Measurements from ENCODE around the gene SMARCAL1.
"Not testable (repeated sequence)": the region's sequence is repeated elsewhere in the genome, so short reads cannot be mapped to it uniquely, and the experiment has no call there.

The SMARCAL1 gene

DNA sequence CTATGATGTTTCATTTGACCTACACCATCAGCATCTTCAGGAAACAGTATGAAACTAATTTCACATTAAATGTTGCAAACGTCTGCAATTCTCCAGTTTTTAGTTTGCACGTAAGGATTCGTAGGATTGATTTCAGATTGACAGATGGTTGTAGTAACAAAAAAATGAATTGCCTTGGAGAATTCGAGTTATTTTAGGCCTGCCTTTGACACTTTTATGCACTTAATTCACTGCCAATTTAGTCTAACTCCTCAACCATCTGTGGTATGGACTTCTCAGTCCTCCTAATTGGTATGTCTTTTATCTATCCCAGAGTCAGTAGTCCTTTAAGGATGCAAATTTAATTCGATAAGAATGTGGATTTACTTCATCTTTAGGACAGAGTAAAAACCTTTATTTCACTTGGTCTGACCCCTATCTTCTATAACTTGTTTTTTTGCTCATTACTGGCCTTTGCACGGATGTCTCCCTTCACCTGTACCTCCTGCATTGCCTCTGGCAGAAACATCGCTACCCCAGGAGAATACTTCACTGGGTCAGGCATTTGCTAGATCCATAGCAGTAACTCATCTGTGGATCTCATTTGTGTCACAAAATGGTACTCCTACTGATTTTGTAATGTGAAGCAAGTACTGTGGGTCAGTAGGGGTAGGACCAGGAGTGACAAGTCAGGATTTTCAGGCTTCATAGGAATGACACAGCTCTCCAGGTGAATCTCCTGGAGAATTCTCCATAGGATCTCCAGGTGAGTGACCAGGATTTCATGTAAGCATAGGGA lies 90.3 kb downstream of the SMARCAL1 start:
- no peak for DNase-seq (ENCODE audit: low spot score)

DNA sequence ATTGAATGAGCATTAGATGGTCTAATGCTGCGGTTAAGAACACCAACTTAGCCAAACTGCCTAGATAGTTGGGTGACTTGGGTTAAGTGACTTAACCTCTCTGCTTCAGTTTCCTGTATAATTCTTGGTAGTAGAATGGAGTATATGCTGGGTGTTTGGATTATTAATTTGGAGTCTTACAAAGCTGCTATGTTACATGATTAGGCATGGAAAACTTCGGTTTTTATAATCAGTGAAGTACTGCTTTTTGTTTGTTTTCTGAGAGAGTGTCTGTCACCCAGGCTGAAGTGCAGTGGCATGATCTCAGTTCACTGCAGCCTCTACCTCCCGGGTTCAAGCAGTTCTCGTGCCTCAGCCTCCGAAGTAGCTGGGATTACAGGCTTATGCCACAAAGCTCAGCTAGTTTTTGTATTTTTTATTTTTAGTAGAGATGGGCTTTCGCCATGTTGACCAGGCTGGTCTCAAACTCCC lies 90.9 kb downstream of the SMARCAL1 start:
- no peak for DNase-seq (ENCODE audit: low spot score)

DNA sequence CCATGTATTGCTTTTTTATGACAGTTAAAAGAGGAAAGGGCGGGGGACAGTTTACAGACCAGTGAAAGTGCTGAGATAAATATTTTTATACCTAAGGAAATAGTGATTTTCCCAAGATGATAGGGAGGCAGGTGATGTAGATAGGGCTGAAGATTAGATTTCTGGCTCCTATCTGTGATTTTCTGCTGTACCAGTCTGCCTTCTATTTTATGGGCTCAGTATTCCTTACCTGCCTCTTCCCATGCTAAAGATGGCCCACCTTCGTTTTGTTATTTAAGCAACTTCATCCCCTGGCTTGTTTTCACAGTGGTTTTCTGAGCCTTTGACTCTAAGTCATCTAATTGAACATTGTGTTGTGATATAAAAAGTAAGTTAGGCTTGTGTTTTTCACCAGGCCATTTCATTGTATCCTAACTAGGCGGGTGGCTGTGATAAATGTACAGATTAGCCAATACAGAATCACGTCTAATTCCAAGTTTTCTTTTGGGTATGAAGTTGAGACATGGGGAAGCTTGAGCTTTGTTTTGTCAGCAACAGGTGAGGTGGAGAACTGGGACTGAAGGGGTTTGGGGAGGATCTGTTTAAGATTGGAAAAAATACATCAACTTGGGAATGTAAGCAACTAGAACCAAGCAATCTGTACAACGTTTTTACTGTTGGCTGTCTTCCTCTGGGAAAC lies 91.6 kb downstream of the SMARCAL1 start:
- DNase-seq (ENCODE audit: low spot score) = no peak

DNA sequence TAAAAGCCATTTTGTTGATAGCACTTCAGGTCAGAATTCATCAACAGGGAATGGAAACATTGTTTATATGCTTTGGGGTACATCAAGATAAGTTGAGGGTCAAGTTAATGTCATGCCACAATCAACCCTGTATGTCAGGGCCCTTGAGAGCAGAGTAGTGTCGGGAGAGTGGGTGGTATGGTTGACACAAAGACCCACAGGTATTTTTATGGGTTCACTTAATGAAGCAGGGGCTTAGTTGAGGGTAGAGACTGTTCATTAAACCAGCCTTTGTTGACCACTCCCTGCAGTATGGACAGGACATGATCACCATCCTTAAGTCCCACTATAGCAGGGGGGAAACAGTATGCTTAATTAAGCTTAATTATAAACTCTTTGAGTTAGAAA lies 92.1 kb downstream of the SMARCAL1 start:
- no peak for DNase-seq (ENCODE audit: low spot score)

DNA sequence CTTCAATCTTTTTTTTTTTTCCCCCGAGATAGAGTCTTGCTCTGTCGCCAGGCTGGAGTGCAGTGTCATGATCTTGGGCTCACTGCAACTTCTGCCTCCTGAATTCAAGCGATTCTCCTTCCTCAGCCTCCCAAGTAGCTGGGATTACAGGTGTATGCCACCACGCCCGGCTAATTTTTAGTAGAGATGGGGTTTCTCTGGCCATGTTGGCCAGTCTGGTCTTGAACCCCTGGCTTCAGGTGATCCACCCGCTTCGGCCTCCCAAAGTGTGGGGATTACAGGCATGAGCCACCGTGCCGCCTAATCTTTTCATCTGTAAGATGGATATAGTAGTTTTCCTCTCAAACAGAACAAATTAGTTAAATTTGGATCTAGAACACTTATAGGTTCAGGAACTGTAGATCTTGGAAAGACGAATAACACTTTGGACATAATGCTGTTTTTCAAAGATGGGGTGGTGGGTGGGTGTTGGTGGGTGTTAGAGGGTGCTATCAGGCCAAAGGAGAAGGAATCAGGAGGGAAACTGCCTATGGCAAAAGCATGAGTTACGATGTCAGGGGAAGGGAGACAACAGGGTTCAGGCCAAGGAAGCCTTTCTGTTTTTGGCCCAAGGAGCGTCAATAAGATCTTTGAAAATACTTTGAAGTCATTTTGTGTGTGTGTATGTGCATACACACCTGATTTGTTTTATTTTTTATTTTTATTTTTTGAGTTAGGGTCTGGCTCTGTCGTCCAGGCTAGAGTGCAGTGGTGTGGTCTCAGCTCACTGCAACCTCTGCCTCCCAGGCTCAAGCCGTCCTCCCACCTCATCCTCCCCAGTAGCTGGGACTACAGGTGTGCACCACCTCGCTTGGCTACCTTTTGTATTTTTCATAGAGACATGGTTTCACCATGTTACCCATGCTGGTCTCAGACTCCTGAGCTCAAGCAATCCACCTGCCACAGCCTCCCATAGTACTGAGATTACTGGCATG lies 93.1 kb downstream of the SMARCAL1 start:
- no peak for DNase-seq (ENCODE audit: low spot score)

DNA sequence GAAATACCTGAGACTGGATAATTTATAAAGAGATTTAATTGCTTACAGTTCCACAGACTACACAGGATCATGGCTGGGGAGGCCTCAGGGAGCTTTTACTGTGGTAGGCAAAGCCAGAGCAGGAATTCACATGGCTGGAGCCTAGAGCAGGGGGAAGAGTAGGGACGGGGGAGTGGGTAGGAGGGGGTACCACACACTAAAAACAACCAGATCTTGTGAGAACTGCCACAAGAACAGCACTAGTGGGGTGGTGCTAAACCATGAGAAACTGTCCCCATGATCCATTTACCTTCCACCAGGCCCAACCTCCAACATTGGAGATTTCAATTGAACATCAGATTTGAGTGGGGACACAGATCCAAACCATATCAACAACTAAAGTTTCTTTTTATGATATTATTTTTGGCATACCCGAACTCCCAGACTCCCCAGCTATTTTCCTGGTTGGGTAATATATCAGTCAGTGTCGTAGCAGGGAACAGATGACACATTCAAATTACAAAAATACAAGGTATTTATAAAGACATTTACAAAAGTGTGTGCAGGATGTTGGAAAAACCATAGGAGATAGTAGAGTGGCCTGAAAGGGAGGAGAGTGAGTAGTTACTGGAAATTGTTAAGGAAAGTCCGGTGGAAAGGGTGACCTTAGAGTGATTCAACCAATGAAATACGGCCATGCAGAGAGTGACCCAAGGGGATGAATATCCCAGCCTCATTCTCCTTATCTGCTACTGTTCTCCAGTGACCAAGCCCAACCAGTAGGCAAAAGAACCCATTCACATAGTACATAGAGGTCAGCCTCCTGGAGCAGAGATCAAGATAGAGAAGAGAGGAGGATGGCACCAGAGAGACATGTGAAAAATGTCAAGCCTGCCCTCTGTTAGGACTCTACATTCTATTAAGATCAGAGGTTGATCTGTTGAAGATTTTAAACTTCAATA lies 95.2 kb downstream of the SMARCAL1 start:
- no peak for DNase-seq (ENCODE audit: low spot score)

DNA sequence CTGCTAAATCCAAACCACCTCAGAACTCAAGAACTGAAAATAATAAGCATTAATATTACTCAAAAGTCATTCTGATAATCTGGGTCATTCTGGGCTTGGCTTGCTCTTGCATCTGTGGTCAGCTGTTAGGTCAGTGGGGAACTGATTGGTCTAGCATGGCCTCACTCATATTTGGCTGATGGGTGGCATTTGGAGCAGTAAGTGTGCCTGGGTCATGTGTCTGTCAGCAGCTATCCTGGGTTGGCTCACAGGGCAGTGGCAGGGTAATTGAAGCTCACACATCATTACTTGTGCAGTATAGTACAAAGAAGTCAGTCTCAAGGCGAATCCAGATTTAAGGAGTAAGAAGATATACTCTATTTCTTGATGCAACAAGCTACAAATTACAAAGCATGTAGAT lies 95.9 kb downstream of the SMARCAL1 start:
- DNase-seq (ENCODE audit: low spot score) = no peak

DNA sequence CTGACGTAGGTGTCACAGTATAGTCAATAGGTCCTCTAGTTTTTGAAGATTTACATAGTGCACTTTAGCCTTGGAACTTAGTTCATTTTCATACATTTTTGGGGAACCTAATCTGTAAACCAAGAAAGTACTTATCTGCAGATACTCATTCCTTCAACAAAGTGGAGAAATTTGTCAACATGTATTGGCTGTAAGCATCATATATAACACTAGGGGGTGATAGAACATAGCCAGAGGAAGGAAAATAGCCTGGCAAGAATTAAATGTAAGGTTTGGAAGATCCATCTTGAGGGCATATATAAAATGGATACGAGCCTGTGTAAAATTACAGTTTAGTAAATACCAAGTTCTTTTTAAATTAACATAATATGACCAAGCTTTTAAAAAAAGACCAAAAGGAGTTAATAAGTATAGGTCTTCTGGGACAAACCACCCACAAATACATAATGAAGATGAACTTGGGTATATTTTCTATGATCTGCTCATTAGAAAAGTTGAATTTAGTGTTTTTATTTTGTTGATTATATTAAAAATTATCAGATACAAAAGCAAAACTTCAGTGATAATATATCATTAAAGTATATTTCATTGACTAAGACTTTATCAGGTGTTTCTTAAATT lies 104.6 kb downstream of the SMARCAL1 start:
- peak; percentile 47 for DNase-seq (ENCODE audit: low spot score)

DNA sequence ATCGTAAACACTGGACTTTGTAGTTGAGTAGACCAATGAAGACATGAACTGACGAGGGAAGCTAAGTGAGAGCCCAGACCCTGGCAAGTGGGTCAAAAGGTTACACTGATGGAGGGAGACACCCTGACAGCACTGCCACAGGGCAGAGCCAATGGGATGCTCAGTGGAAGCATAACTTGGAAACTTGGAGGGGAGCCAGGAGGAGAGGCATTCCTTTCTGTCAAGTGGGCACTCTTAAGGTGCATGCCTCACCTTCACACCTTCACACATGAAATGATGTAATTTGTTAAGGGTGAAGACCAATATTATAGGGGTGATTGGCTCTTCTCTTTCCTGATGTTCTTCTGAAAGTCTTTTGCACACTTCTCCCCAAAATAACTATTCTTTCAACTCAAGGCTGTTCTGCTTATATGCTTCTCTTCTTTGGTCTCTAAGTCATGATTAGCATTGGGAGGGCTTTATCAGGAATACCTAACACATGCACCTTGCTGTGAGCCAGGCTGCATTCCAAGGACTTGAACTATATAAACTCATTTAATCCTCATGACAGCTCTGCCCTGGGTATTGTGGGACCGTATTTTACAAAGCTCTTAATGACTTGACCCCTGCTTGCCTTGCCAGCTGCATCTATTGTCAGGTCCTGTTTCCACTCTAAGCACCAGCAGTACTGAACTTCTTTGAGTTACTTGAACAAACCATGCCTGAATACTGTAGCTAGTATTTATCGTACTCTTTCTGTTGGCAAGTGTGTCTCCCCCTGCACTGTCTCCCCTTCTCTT lies 105.4 kb downstream of the SMARCAL1 start:
- no peak for DNase-seq (ENCODE audit: low spot score)

DNA sequence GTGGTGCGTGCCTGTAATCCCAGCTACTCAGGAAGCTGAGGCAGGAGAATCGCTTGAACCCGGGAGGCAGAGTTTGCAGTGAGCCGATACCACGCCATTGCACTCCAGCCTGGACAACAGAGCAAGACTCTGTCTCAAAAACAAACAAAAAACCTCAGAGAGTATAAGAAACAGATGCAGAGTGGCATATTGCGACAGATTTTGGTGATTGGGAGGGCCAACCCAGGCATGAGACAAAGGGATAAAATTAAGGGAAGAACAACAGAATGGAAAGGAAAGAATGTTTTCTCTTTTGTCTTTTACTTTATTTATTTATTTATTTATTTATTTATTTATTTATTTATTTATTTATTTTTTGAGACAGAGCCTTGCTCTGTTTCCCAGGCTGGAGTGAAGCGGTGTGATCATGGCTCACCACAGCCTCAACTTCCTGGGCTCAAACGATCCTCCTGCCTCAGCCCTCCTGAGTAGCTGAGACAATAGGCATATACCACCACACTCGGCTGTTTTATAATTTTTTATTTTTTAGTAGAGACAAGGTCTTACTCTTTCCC lies 106.4 kb downstream of the SMARCAL1 start:
- DNase-seq (ENCODE audit: low spot score) = not testable (repeated sequence)

DNA sequence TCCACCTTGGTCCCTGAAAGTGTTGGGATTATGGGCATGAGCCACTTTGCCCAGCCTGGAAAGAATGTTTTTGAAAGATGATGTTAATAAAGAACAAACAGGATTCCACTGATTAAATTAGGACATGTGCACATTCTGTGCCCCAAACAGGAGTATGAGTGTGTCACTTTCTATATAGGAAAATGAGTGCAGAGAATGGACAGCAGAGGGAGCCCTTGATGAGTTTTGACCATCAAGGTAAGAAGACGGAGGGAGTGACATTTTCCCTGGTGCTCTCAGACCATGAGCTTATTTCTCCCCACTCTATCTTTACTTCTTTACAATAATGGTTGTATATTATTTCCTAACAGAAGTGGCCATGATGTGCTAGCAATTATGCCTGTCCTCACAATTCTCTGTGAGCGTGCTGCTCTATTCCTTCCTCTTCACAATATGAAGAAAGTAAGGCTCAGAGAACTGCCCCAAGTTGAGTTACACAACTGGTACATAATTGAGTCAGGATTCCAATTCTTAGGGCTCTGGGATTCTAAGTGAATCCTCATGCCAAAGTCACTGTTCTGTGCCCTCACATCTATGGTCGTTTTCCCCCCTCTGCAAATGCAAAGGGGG lies 107.0 kb downstream of the SMARCAL1 start:
- DNase-seq (ENCODE audit: low spot score) = peak; percentile 54

DNA sequence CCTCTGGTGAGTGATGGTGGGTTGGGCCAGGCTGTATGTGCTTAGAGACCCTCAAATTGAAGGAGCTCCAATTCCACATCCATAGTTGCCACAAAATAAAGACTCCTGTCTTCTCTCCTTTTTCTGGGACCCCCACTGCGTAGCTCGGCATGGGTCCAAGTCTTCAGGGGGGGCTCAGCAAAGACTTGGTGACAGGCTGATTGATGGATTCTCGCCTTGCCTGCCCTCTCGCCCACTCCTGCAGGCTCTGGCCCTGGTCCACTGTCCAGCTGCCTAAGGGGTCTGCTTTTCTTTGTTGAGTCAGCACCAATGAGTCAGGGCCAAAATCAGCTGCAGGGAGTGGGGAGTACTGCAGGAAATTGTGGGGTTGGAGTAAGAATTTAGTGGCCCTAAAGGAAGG lies 107.8 kb downstream of the SMARCAL1 start:
- no peak for DNase-seq (ENCODE audit: low spot score)

DNA sequence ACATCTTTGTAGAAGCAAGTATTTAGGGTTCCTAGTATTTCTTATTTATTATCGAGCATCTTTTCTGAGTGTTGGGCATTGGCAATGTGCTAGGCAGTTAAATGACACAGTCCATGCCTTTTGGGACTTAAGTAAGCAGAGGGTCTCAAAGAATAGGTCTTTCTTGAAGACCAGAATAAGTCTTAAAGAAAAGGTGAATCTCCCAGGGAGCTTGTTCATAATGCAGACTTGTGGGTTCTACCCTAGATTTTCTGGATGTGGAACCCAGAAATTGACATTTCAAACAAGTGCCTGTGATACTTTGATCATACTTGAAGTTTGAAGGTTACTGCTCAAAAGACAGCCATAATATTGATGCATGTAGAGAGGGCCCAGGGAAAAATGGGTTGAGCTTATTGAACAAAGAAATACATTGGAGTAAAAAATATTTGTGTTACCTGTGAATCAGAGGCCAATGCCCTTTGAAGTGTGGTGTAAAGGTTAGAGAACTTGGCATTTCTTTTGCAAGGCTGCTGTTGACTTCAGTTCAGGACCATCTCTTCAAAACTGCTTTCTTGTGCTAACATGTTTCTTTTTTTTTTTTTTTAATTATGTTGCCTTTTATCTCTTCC lies 110.7 kb downstream of the SMARCAL1 start:
- no peak for DNase-seq (ENCODE audit: low spot score)

DNA sequence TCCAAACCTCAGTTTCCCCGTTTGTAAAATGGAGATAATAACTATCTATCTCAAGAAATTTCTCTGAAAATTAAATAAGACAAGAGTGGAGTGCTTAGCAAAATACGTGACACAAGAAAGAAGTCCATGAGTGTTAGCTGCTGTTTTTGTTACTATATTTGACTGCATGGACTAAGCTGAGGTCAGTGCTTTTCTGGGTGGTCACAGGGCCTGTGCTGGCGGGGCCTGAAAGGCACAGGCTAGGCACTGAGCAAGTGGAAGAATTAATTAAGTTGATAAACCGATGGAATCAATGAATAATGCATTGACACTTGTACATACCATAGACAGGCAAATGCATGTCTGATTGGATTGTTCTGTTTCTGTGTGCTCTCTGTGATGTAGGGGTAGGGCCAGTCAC lies 113.7 kb downstream of the SMARCAL1 start:
- DNase-seq (ENCODE audit: low spot score) = no peak

DNA sequence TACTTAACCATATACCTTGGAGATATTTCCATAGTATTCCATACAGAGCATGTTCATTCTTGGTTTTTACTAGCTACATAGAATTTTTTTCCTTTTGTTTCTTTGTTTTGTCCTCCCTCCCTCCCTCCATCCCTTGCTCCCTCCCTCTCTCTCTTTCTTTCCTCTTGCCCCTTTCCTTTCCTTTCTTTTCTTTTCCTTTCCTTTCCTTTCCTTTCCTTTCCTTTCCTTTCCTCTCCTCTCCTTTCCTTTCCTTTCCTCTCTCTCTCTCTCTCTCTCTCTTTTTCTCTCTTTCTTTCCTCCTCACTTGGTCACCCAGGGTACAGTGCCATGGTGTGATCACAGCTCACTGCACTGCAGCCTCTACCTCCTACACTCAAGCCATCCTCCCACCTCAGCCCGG lies 114.7 kb downstream of the SMARCAL1 start:
- no peak for DNase-seq (ENCODE audit: low spot score)

DNA sequence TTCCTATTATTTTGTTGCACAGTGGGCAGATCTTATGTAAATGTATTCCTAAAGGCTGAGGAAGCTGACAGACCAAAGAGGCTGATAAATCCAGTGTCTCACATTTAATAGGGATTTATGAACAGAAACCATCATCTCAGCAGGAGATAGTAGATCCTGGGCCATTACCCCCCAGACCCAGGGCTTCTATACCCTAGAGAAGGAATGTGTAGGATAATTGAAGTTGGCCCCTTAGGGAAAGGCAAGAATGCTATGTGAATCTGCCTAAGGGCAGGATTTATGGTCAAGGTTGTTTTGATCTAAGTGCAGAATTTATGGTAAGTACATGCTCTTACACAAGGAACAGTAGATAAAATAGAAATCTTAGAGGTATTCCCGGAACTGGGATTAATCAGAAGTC lies 115.3 kb downstream of the SMARCAL1 start:
- no peak for DNase-seq (ENCODE audit: low spot score)

DNA sequence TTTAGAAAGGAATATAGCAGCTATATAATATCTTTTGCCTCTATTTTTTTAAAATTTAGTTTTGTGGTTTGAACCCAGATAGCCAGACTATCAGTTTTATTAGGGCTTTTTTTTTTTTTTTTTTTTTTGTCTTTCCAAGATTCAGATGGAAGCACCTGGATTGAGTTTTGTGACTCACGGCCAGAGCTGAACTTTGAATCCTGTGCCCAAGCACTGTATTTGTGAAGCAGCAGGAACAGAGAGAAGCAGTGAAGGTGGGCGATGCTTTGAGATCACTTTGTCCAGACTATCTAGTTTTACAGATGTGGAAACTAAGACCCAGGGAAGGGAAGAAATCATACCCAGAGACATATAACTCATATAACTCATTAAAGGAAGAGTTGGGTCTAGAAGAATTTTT lies 120.3 kb downstream of the SMARCAL1 start:
- DNase-seq (ENCODE audit: low spot score) = no peak

Data from germinal center (tissue), 1 donor.